MM.1S (cell line): ENCODE data around the gene RYR2.

Source experiments
- DNase-seq: peaks from one replicate; pipeline ENCODE4 v3.0.0-alpha.2; 2015
- H2AFZ ChIP-seq: fragments of 300-600 bp; sonication (generic); 2 replicates; pipeline ENCODE4 v1.6.0; 2016; ENCODE audit warnings: antibody characterized with exemption, low read length
- H3F3A ChIP-seq: fragments of 300-600 bp; sonication (generic); 2 replicates; pipeline ENCODE4 v1.6.1; 2016; ENCODE audit warnings: mild to moderate bottlenecking, antibody characterized with exemption, low read length, moderate library complexity, mixed read lengths; ENCODE audit not compliant: insufficient read depth
- H3K27ac ChIP-seq: fragments of 300-600 bp; sonication (generic); 2 replicates; pipeline ENCODE4 v1.5.1; 2016; ENCODE audit warnings: mild to moderate bottlenecking, low read length
- H3K27me3 ChIP-seq: fragments of 300-600 bp; sonication (generic); replicated peaks from 2 replicates; pipeline ENCODE4 v1.6.0; 2016; ENCODE audit warnings: low read length; ENCODE audit not compliant: insufficient read depth
- H3K36me3 ChIP-seq: fragments of 300-600 bp; sonication (generic); replicated peaks from 2 replicates; pipeline ENCODE4 v1.6.1; 2016; ENCODE audit warnings: mild to moderate bottlenecking, low read length, mixed read lengths; ENCODE audit not compliant: insufficient read depth
- H3K4me1 ChIP-seq: fragments of 300-600 bp; sonication (generic); 2 replicates; pipeline ENCODE4 v1.6.1; 2016; ENCODE audit warnings: low read length, mixed read lengths
- H3K4me2 ChIP-seq: fragments of 300-600 bp; sonication (generic); 2 replicates; pipeline ENCODE4 v1.6.0; 2016; ENCODE audit warnings: low read depth, low read length
- H3K4me3 ChIP-seq: fragments of 300-600 bp; sonication (generic); 2 replicates; pipeline ENCODE4 v1.5.1; 2016; ENCODE audit warnings: low read length, mixed read lengths
- H3K79me2 ChIP-seq: fragments of 300-600 bp; sonication (generic); 2 replicates; pipeline ENCODE4 v1.6.1; 2016; ENCODE audit warnings: mixed run types, low read length, mixed read lengths
- H3K9ac ChIP-seq: fragments of 300-600 bp; sonication (generic); 2 replicates; pipeline ENCODE4 v1.6.1; 2016; ENCODE audit warnings: low read length, mixed read lengths
- H3K9me2 ChIP-seq: fragments of 300-600 bp; sonication (generic); replicated peaks from 2 replicates; pipeline ENCODE4 v1.6.1; 2016; ENCODE audit warnings: mild to moderate bottlenecking, low read length, mixed read lengths; ENCODE audit not compliant: insufficient read depth
- H3K9me3 ChIP-seq: fragments of 300-600 bp; sonication (generic); replicated peaks from 2 replicates; pipeline ENCODE4 v1.6.1; 2016; ENCODE audit warnings: mild to moderate bottlenecking, low read length, mixed read lengths; ENCODE audit not compliant: insufficient read depth
- H4K20me1 ChIP-seq: fragments of 300-600 bp; sonication (generic); 2 replicates; pipeline ENCODE4 v1.6.1; 2016; ENCODE audit warnings: mild to moderate bottlenecking, low read length, moderate library complexity, mixed read lengths; ENCODE audit not compliant: insufficient read depth
- EZH2 ChIP-seq: fragments of 300-600 bp; sonication (generic); optimal IDR thresholded peaks from 2 replicates; pipeline ENCODE3; 2017; ENCODE audit warnings: low read depth, mild to moderate bottlenecking, antibody characterized with exemption, low read length, mixed read lengths
- EZH2phosphoT487 ChIP-seq: fragments of 300-600 bp; sonication (generic); IDR thresholded peaks from 2 replicates; pipeline ENCODE4 v1.6.1; 2018; ENCODE audit warnings: antibody characterized with exemption, low read length
- TF ChIP-seq, protein P1 (sequence below): fragments of 300-600 bp; sonication (generic); IDR thresholded peaks from 2 replicates; pipeline ENCODE4 v1.5.1; 2016; ENCODE audit warnings: antibody characterized with exemption, low read length, mixed read lengths

RYR2 gene

GRCh38 chr1:237074371-237075117, 32.6 kb downstream of the RYR2 start:
- H3K27me3 ChIP-seq: no peaks in the 10 kb centered on the region
- H3K4me2 ChIP-seq: no peak overlapping the region
- H3F3A ChIP-seq: no peaks in the 10 kb centered on the region
- H3K4me3 ChIP-seq: no peak overlapping the region
- no peaks in the 10 kb centered on the region for H3K4me1 ChIP-seq
- no peak overlapping the region for H2AFZ ChIP-seq
- H3K79me2 ChIP-seq: no peaks in the 10 kb centered on the region
- no peak overlapping the region for H3K9ac ChIP-seq
- no peaks in the 10 kb centered on the region for H3K9me2 ChIP-seq
- no peak for DNase-seq
- H3K9me3 ChIP-seq: no peaks in the 10 kb centered on the region
- TF ChIP-seq, protein P1, sequence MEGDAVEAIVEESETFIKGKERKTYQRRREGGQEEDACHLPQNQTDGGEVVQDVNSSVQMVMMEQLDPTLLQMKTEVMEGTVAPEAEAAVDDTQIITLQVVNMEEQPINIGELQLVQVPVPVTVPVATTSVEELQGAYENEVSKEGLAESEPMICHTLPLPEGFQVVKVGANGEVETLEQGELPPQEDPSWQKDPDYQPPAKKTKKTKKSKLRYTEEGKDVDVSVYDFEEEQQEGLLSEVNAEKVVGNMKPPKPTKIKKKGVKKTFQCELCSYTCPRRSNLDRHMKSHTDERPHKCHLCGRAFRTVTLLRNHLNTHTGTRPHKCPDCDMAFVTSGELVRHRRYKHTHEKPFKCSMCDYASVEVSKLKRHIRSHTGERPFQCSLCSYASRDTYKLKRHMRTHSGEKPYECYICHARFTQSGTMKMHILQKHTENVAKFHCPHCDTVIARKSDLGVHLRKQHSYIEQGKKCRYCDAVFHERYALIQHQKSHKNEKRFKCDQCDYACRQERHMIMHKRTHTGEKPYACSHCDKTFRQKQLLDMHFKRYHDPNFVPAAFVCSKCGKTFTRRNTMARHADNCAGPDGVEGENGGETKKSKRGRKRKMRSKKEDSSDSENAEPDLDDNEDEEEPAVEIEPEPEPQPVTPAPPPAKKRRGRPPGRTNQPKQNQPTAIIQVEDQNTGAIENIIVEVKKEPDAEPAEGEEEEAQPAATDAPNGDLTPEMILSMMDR: no peak
- TF ChIP-seq EZH2 (no peak), EZH2phosphoT487 (no peak)
- H3K27ac ChIP-seq: no peak overlapping the region
- H4K20me1 ChIP-seq: no peaks in the 10 kb centered on the region
- H3K36me3 ChIP-seq: no peaks in the 10 kb centered on the region

DNA sequence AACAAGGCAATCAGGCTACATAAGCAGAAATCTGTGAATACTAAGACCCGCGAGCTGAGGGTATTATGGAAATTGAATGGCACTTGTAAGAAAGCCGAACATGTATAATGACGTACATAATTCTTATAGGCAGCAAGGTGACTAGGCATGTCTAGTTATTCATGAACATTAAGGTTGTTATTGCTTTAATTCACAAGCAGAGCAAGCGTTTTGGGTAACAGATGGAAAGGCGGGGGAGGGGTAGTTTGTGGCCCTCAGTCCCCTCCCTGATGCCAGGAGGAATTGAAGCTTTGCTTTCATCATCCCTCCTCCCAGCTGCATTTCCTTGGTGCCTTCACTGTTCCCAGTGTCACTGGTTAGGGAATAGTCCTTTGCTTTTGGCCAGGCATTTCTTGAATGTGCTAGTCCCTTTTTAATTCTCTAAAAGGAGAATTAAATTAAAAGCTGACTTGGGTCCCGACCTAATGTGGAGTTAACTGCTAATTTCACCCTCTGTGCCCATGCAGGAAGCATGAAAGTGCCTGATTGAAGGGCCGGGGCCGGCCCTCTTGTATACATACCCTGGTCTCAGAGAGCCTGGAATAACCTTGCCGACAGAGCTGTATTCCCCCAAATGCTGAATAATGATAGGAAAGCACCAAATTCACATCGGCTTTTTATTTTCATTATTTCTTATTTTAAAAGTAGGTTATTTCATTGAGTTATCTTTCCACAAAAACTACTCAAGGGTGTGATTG, 42.5 kb downstream of the RYR2 start:
- Histone ChIP-seq H3K4me2 (no peak overlapping the region), H4K20me1 (no peaks in the 10 kb centered on the region), H3K27me3 (no peaks in the 10 kb centered on the region), H3K9me2 (no peaks in the 10 kb centered on the region), H3K9ac (no peak overlapping the region), H3K9me3 (no peaks in the 10 kb centered on the region), H3K79me2 (no peaks in the 10 kb centered on the region), H3K4me3 (no peak overlapping the region), H2AFZ (no peak overlapping the region), H3K36me3 (no peaks in the 10 kb centered on the region), H3F3A (no peaks in the 10 kb centered on the region), H3K27ac (no peak overlapping the region), H3K4me1 (no peaks in the 10 kb centered on the region)
- no peak for DNase-seq
- TF ChIP-seq EZH2 (no peak), EZH2phosphoT487 (no peak)
- TF ChIP-seq, protein P1: no peak

DNA sequence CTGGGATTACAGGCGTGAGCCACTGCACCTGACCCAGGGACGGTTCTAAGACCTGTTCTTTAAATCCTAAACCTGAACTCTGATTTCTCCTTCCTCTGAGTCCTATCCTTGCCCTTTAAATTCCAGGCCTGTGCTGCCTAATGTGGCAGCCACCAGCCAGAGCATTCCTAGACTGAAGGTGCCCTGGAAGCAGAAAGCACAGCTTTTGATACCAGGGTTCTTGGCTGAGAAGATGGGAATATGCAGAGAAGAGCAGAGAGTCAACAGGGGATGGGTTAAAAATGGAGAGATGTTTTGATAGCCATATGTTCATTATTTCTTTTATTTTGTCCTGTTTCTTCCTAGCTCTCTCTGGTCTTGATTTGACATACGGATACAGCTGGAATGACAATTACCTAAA, 49.7 kb downstream of the RYR2 start:
- no peaks in the 10 kb centered on the region for H3K79me2 ChIP-seq
- H2AFZ ChIP-seq: no peak overlapping the region

More for the DNA sequence above, 49.7 kb downstream of the RYR2 start:
- Histone ChIP-seq H3K4me2 (no peak overlapping the region), H3K4me1 (no peaks in the 10 kb centered on the region), H3K27ac (no peak overlapping the region), H4K20me1 (no peaks in the 10 kb centered on the region), H3K9me3 (no peaks in the 10 kb centered on the region), H3F3A (no peaks in the 10 kb centered on the region), H3K36me3 (no peaks in the 10 kb centered on the region), H3K9me2 (no peaks in the 10 kb centered on the region), H3K27me3 (no peaks in the 10 kb centered on the region), H3K9ac (no peak overlapping the region), H3K4me3 (no peak overlapping the region)
- TF ChIP-seq, protein P1: no peak
- TF ChIP-seq EZH2 (no peak), EZH2phosphoT487 (no peak)
- DNase-seq: no peak
